ENCODE results near the gene ZNF22.

ZNF22 gene

DNA sequence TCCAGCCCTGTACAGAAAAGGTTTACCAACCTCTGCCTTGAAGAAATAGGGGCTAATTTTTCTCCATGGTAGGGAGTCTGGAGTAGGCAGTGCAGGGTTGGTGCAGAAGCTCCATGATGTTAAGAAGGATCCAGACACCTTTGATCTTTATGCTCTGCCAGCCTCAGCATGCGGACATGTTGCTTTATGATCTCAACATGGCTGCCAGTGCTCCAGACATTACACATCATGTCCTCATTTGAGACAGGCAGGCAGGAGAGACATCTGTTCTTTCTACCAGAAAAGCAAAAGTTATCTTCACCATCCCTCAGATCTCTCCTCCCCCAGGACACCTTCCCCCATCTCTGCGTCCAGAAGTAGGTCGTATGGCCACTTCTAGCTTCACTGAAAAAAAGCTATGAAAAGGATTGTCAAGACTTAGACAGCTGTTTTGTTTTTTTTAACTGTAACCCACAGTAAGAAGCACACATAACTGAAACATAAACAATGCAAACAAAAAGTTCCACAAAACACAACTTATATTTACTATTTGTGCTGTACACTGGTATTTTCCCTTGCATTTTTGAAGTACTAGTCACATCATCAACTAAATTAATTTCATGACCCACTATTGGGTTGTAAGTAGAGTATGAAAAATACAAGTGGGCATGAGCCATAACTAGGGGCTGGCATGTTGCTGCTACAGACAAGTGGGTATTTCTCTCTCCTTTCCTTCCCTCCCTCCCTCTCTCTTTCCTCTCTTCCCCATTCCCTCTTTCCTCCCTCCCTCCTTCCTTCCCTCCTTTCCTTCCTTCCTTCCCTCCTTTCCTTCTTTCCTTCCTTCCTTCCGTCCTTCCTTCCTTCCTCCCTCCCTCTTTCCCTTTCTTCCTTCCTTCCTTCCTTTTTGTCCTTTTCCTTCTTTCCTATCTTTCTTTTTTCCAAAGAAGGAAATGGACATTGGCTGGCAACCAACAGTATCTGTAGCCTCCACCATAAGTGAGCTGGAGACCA, 43.7 kb upstream of the ZNF22 start:
- peak overlapping the region in 1 of 11 experiments; percentile 88; a peak in 1 of 22 replicates for H3K9ac ChIP-seq
- H3K27me3 ChIP-seq = no peaks in the 10 kb centered on the region
- peaks cover 12 to 57% (median 44%) of the 10 kb centered on the region in 11 experiments; a peak in 21 of 22 replicates for H3K36me3 ChIP-seq
- peaks cover 0 to 10% (median 0%) of the 10 kb centered on the region in 11 experiments; a peak in 2 of 22 replicates for H4K20me1 ChIP-seq
- H3K27ac ChIP-seq = peak overlapping the region in 2 of 11 experiments; percentile 86 to 89; a peak in 3 of 22 replicates
- H3K4me1 ChIP-seq = peaks cover 54 to 79% (median 67%) of the 10 kb centered on the region in 10 experiments
- peak overlapping the region in 6 of 10 experiments; percentile 78 to 92 (median 90); a peak in 9 of 20 replicates for H3K4me3 ChIP-seq
- no peak for TF ChIP-seq Cebpa-rat (IDR thresholded peaks at IDR 0.05)
- peak overlapping the region; percentile 46 to 99 (median 96); a peak in 21 of 22 replicates for H3K4me2 ChIP-seq
- H3K9me3 ChIP-seq (replicated peaks in 1 of 11) = peaks cover 0 to 10% (median 8%) of the 10 kb centered on the region in 11 experiments; a peak in 17 of 22 replicates

- Histone ChIP-seq H3K9ac (peak overlapping the region; percentile 84 to 92 (median 88)), H4K20me1 (peaks cover 0 to 20% (median 0%) of the 10 kb centered on the region in 11 experiments; a peak in 4 of 22 replicates), H3K9me3 (replicated peaks in 1 of 11) (peaks cover 0 to 10% (median 8%) of the 10 kb centered on the region in 11 experiments; a peak in 17 of 22 replicates), H3K27me3 (no peaks in the 10 kb centered on the region), H3K4me3 (peak overlapping the region; percentile 75 to 92 (median 86)), H3K4me2 (peak overlapping the region; percentile 84 to 99 (median 96)), H3K4me1 (peaks cover 57 to 84% (median 76%) of the 10 kb centered on the region in 10 experiments), H3K36me3 (peaks cover 12 to 57% (median 36%) of the 10 kb centered on the region in 11 experiments; a peak in 21 of 22 replicates), H3K27ac (peak overlapping the region; percentile 82 to 91 (median 86); a peak in 17 of 22 replicates)
- TF ChIP-seq Cebpa-rat (IDR thresholded peaks at IDR 0.05) = no peak
Measured at GRCh38 chr10:44958196-44958897, 42.4 kb upstream of the ZNF22 start.

- peaks cover 56 to 84% (median 80%) of the 10 kb centered on the region in 10 experiments for H3K4me1 ChIP-seq
Measured at GRCh38 chr10:44958898-44959246, 41.9 kb upstream of the ZNF22 start.

DNA sequence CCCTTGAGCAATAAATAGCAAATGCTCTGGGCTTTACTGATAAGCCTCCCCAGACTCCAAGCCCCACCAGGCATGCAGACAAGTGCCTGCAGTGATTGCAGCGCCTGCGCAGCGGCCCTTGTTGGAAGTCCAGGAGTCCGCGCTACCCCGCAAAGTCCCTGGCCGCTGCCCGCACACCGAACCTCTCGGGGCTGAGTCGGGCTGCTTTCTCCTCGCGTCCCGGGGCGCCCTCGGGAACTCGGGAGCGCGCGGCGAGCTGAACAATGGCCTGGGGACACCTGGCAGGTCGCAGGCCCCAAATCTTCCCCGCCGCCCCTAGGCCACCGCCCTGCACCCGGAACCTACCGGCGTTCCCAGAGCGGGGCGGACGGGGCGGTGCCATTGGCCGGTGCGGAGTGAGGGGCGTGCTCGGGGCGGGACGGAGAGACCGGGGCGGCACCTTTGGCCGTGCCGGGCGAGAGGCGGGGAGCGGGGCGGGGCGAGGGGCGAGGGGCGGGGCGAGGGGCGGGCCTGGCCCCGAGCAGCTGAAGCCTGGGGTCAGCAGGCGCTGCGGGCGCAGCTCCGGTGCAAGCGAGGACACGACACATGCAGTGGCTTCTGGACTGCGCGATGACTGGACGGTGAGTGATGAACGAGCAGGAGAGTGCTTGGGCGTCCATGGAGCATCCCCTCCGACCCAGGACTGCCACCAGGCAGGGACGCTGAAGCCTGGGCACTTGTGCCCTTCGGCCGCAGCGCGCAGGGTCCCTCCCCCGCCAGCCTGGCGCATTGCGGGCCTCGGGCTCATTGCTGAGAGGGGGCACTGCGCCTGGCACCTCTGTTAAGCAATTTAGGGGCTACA, 41.3 kb upstream of the ZNF22 start, which contains the start of gene RASSF4:
TSS of gene RASSF4 (plus strand) at position 556 of the 841 bp plus-strand sequence. CDS start 10,401 bp downstream, outside the sequence.
- no peak for TF ChIP-seq Cebpa-rat (IDR thresholded peaks at IDR 0.05)
- no peaks in the 10 kb centered on the region for H3K27me3 ChIP-seq
- peak within 1 kb of the TSS; percentile 82 to 98 (median 87) for H3K27ac ChIP-seq
- peak within 1 kb of the TSS; percentile 96 to 100 (median 99) for H3K4me2 ChIP-seq
- peaks cover 0 to 10% (median 8%) of the 10 kb centered on the region in 11 experiments; a peak in 17 of 22 replicates for H3K9me3 ChIP-seq (replicated peaks in 1 of 11)
- peak within 1 kb of the TSS; percentile 84 to 92 (median 89) for H3K9ac ChIP-seq
- H3K4me3 ChIP-seq = peak within 1 kb of the TSS; percentile 75 to 92 (median 86)
- peaks cover 12 to 55% (median 25%) of the 10 kb centered on the region in 11 experiments; a peak in 21 of 22 replicates for H3K36me3 ChIP-seq
- peaks cover 0 to 20% (median 0%) of the 10 kb centered on the region in 11 experiments; a peak in 4 of 22 replicates for H4K20me1 ChIP-seq
- peaks cover 59 to 88% (median 84%) of the 10 kb centered on the region in 10 experiments for H3K4me1 ChIP-seq

More at GRCh38 chr10:44958898-44959246, 41.9 kb upstream of the ZNF22 start:
- Histone ChIP-seq H3K4me3 (peak overlapping the region; percentile 75 to 92 (median 86)), H3K36me3 (peaks cover 12 to 59% (median 31%) of the 10 kb centered on the region in 11 experiments; a peak in 21 of 22 replicates), H3K27me3 (no peaks in the 10 kb centered on the region), H3K27ac (peak overlapping the region; percentile 82 to 91 (median 86)), H3K9me3 (replicated peaks in 1 of 11) (peaks cover 0 to 10% (median 8%) of the 10 kb centered on the region in 11 experiments; a peak in 17 of 22 replicates), H3K4me2 (peak overlapping the region; percentile 84 to 99 (median 96)), H4K20me1 (peaks cover 0 to 20% (median 0%) of the 10 kb centered on the region in 11 experiments; a peak in 4 of 22 replicates), H3K9ac (peak overlapping the region; percentile 84 to 92 (median 88))
- TF ChIP-seq Cebpa-rat (IDR thresholded peaks at IDR 0.05) = no peak

- Histone ChIP-seq H3K27me3 (no peaks in the 10 kb centered on the region), H3K9ac (peak overlapping the region; percentile 68 to 92 (median 88); a peak in 21 of 22 replicates), H3K4me1 (peaks cover 65 to 91% (median 86%) of the 10 kb centered on the region in 10 experiments), H4K20me1 (peaks cover 0 to 20% (median 0%) of the 10 kb centered on the region in 11 experiments; a peak in 4 of 22 replicates), H3K27ac (peak overlapping the region in 10 of 11 experiments; percentile 42 to 98 (median 66); a peak in 18 of 22 replicates), H3K4me3 (peak overlapping the region; percentile 75 to 92 (median 86)), H3K4me2 (peak overlapping the region; percentile 96 to 100 (median 99)), H3K9me3 (replicated peaks in 1 of 11) (peaks cover 0 to 10% (median 8%) of the 10 kb centered on the region in 11 experiments; a peak in 17 of 22 replicates), H3K36me3 (peaks cover 12 to 58% (median 24%) of the 10 kb centered on the region in 11 experiments; a peak in 21 of 22 replicates)
- TF ChIP-seq Cebpa-rat (IDR thresholded peaks at IDR 0.05) = no peak
Measured at GRCh38 chr10:44960088-44960460, 40.6 kb upstream of the ZNF22 start.

DNA sequence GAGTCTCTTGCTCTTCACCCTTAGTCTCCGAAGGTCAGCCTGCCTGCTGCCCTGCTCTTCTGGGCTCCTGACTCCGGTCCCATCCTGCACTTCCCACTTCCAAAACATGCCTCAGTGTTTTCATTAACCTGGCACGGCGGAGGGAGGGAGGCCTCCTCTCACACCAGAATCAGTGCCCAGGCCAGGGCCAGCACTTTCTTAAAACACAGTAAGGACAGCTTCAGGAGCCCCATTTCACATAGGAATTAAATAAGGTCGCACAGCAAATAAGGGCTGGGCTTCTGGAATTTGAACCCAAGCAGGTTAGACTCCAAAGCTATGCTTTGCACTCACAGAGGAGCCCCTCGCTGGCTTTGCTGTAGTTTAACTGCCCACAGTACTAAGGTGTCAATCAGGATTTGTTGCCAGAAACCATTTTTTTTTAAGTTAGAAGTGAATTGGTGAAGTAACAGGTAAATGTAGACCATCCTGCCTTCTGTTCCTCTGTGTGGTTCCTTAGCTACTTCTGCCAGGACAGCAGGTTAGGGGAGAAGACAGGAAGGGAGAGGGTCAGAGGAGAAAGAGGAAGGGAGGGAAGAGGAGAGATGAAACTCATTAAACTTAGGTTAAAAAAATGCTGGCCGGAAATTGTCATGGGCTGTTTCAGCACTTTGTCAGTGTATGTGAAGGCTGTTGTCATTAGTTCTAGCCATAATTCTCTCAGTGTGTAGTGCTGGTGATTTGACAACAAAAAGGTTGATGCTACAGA, 40.1 kb upstream of the ZNF22 start:
- Histone ChIP-seq H3K9me3 (replicated peaks in 1 of 11) (peaks cover 0 to 10% (median 8%) of the 10 kb centered on the region in 11 experiments; a peak in 17 of 22 replicates), H3K27ac (peak overlapping the region in 10 of 11 experiments; percentile 19 to 98 (median 78); a peak in 18 of 22 replicates), H3K27me3 (no peaks in the 10 kb centered on the region), H3K4me2 (peak overlapping the region; percentile 96 to 100 (median 99)), H3K36me3 (peaks cover 12 to 58% (median 19%) of the 10 kb centered on the region in 11 experiments; a peak in 21 of 22 replicates), H3K4me1 (peaks cover 65 to 91% (median 86%) of the 10 kb centered on the region in 10 experiments), H3K4me3 (peak overlapping the region in 9 of 10 experiments; percentile 75 to 92 (median 87); a peak in 16 of 20 replicates), H4K20me1 (peaks cover 0 to 20% (median 0%) of the 10 kb centered on the region in 11 experiments; a peak in 4 of 22 replicates), H3K9ac (peak overlapping the region; percentile 68 to 92 (median 88); a peak in 21 of 22 replicates)
- TF ChIP-seq Cebpa-rat (IDR thresholded peaks at IDR 0.05) = no peak

All from BLaER1 treated with 17β-estradiol and CSF1 and Interleukin-3, amounts not matched to agents 10 nM and 100 nM (cell line).